NCI-H1048 (cell line): ENCODE measurements around the gene SSNA1.

ENCODE experiments used
- DNase-seq: peaks from one replicate; lab custom pipeline; 2025; lab: John Stamatoyannopoulos, UW

Gene SSNA1

GRCh38 chr9:137168573-137168903 is 19.9 kb upstream of the SSNA1 start:
- DNase-seq: no peak

GRCh38 chr9:137168904-137169856 is 19.3 kb upstream of the SSNA1 start:
- no peak for DNase-seq

- no peak for DNase-seq
These were observed 18.5 kb upstream of the SSNA1 start, which contains the start of gene LRRC26 for GRCh38 chr9:137169896-137170358. LRRC26 (minus strand) TSS chr9:137170051; CDS start chr9:137169943, 108 bp downstream.

DNA sequence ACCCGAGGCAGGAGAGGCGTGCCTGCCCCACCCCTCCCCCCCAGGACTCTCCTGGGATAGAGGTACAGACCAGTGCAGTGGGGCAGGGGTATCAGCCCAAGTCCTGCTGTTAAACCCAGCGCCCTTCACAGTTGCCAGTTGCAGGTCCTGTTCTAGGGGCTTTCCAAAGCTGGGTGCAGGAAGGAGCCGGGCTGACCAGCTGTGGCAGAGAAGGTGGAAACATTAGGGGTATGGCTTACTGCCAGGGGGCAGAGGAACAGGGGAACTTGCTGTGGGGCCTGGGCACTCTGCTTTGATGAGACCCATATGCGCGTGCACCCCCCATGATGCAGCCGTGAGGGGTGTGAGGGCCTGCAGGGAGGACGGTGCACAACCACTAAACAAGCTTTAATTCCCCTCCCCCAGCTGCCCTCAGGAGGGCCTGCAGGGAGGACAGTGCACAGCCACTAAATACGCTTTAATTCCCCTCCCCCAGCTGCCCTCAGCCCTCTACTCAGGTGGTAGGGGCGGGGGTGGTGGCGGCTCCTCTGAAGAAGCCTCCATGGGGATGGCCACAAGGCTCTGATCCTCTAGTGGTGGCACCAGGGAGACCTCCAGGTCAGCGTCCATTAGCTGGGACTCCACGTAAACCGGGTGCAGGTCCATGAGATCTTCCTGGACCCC is 17.9 kb upstream of the SSNA1 start:
- no peak for DNase-seq

DNA sequence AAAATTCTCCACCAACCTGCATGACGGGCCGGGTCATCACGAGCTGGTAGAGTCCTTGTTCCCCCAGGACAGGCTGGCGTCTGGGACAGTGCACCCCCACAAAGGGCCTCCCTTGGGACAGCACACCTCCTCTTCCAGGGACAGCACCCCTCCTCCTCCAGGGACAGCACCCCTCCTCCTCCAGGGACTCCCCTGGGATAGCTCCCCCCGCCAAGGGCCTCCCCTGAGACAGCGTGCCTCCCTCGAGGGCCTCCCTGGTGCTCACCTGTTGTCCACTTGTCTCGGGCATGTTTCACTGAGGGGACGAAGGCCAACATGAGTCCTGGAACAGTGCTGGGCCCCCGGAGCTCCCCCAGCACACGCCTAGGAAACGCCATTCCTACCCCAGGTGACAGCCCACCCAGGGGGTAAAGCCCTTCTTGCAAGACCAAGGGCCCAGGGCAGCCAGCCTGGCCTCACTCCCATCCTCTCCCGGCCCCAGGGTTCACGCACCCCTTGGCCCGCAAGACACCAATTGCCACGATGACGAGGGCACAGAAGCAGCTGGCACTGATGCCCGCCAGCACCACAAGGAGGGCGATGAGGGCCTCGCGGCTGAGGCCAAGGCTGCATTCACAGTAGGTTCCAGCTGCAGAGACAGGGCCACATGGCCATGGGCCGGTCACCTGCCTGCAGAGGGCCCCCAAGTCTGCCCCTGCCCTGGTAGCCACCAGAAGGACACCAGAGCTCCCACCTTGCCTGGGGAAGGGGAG is 17.2 kb upstream of the SSNA1 start:
- DNase-seq: no peak

DNA sequence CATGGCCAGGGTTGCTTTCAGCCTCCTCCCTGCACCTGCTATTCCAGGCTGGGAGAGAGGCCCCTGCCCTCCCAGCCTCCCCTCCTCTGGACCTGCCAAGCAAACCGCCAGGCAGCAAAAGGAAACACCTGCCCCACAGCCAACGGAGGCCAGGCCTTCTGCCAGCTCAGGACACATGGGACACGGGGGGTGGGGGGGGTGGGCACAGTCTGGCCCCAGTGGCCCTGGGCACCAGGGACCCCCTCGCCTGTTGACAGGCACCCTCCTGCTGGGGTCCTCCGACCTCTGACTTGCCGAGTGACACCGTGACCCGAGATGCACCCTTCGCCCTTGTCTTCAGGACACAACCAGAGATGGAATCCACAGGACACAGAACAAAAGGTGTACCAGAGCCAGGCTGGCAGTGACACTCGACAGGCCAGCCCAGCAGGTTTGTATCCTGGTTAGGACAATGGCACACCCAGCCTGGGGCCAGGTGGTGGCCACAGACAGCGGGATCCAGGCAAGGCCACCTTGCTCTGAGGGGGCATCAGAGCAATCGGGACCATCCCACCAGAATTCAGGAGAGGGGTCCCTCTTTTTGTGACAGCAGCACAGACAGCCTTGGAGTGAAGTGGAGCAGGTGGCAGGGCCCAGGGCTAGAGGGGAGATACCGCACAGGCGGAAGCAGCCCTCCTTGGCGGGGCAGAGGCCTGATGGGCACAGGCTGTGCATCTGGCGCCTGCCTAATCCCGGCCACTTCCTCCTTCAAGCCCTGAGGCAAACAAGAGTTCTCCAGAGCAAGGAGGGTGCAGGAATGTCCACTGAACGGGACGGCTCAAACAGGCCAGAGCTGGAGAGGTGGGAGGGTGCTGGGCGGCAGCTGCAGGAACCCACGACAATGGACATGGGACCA is 15.3 kb upstream of the SSNA1 start:
- no peak for DNase-seq

DNA sequence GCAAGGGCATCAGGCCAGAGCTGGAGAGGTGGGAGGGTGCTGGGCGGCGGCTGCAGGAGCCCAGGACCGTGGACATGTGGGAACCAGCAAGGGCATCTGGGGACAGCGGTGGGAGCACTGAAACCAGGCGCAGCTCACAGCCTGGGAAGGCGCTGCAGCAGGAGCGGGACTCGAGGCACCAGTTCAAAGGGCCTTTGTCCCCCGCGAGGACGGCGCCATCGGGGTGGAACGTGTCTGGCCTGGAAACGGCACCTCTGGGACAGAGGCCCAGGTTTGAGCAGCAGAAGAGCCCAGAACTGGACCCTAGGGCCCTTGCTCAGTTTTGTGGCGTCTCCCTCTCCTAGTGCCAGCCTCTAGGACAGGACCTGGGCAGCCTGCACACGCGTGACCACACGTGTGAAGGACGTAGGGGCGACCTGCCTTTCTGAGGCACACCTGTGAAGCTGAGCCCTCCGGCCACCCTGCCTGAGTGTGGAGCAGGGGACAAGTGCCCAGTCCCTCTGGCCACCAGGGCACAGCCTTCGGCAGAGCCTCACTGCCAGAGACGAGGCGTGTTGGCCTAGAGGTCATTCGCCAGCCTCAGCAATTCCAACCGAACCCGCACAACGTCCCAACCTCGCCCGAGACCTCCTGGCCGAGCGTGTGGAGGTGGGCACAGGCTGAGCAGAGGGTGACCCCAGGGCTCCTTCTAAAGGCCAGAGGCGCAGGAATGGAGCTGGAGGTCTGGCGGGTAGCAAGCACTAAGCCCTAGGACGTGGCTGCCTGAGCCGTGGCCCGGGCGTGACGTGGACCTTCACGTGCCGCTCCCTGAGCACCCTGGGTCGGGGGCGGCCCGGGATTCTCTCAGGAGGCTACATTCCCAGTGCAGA is 14.4 kb upstream of the SSNA1 start:
- DNase-seq: no peak

- no peak for DNase-seq
These were observed 13.7 kb upstream of the SSNA1 start for GRCh38 chr9:137174722-137175293.

GRCh38 chr9:137175345-137175961 is 13.0 kb upstream of the SSNA1 start:
- no peak for DNase-seq

- DNase-seq: no peak
These were observed 11.9 kb upstream of the SSNA1 start for GRCh38 chr9:137176302-137177182.

- no peak for DNase-seq
These were observed 10.1 kb upstream of the SSNA1 start for GRCh38 chr9:137178201-137178938.

GRCh38 chr9:137178939-137179630 is 9.4 kb upstream of the SSNA1 start:
- DNase-seq: no peak

GRCh38 chr9:137179761-137180160 is 8.7 kb upstream of the SSNA1 start:
- DNase-seq: no peak

- no peak for DNase-seq
These were observed 8.0 kb upstream of the SSNA1 start for GRCh38 chr9:137180491-137180890.

- DNase-seq: no peak
These were observed 6.8 kb upstream of the SSNA1 start for GRCh38 chr9:137181680-137182079.

- DNase-seq: no peak
These were observed 5.6 kb upstream of the SSNA1 start for GRCh38 chr9:137182836-137183235.

DNA sequence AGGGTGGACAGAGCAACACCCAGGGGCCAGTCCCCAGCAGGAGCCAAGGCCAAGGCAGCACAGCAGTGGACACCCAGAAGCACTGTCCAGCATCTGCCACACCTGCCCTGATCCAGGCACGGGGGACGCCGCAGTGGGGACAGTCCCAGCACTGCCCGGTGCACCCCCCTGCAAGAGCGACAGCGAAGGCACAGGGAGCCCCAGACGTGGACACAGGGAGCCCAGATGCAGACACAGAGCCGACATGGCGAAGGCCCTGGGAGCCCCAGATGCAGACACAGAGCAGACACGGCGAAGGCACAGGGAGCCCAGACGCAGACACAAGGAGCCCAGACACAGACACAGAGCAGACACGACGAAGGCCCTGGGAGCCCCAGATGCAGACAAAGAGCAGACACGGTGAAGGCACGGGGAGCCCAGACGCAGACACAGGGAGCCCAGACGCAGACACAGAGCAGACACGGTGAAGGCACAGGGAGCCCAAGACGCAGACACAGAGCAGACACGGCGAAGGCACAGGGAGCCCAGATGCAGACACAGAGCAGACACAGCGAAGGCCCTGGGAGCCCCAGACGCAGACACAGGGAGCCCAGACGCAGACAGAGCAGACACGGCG is 4.4 kb upstream of the SSNA1 start:
- no peak for DNase-seq
